ENCODE measurements around the gene IL24.
A peak's percentile ranks its signal among the peaks of the same experiment; 100 is the strongest.

IL24 gene

DNA sequence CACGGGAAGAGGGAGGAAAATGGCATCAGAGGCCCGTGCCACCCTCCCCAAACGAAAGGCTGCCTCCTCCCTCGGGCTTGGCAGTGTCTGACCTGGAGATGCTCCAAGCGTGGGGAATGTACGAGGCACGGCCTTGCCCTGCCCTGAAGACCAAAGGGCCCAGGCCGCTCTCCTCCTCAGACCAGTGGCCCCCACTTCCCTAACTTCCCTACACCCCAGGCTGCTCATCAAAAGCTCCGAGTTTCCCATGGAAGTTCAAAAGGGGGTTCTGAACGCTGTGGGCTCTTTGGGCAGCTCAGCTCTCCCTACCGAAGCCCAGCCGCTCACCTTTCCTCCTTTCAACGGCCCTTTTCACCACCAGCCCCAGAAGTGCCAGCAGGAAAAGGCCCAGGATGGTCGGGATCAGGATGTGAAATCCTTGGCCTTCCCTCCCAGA lies 12.7 kb downstream of the IL24 start:
- no peak for DNase-seq (ENCODE audit: extremely low read depth, insufficient read length)
- Histone ChIP-seq H3K4me3 (replicated peaks; ENCODE audit: low read depth, low read length) (no peak overlapping the region), H3K27me3 (replicated peaks; ENCODE audit: control insufficient read depth, insufficient read depth, low read length) (no peaks in the 10 kb centered on the region), H3K36me3 (ENCODE audit: control insufficient read depth, insufficient read depth, low read length) (peaks cover 46% of the 10 kb centered on the region)
- TF ChIP-seq CTCF (IDR thresholded peaks at IDR 0.05; ENCODE audit: insufficient read depth, low read length, poor library complexity, severe bottlenecking), result no peak

DNA sequence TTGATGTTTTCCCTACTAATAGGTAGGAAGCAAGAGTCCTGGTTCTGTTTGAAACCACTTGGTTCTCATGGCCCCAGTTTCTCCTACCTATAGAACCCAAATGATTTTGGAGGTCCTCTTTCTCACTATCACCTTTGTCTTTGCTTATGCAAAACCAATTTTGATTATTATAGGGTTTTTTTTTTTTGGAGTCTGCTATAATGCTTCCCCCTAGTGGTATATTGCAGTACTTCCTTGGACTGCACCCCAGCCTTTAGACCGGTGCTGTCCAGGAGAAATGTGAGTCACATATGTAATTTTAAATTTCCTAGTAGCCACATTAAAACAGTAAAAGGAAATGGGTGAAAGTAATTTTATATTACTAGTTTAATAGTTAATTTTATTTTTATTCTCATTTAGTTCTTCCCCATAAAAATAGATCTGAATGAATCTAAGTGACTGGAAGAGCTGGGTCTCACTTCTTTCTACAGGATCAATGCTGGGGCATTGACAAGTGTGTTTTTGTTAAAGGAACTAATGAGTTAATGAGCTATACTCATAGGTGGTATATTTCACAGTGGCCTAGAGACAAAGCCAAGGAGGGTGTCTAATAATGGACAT lies 13.9 kb downstream of the IL24 start:
- H3K36me3 ChIP-seq (ENCODE audit: control insufficient read depth, insufficient read depth, low read length), result peaks cover 44% of the 10 kb centered on the region
- TF ChIP-seq CTCF (IDR thresholded peaks at IDR 0.05; ENCODE audit: insufficient read depth, low read length, poor library complexity, severe bottlenecking), result peak; percentile 66
- no peak overlapping the region for H3K4me3 ChIP-seq (replicated peaks; ENCODE audit: low read depth, low read length)
- no peaks in the 10 kb centered on the region for H3K27me3 ChIP-seq (replicated peaks; ENCODE audit: control insufficient read depth, insufficient read depth, low read length)
- no peak for DNase-seq (ENCODE audit: extremely low read depth, insufficient read length)

- H3K27me3 ChIP-seq (replicated peaks; ENCODE audit: control insufficient read depth, insufficient read depth, low read length), result no peaks in the 10 kb centered on the region
- peaks cover 40% of the 10 kb centered on the region for H3K36me3 ChIP-seq (ENCODE audit: control insufficient read depth, insufficient read depth, low read length)
Observed at GRCh38 chr1:206912445-206913095, 15.3 kb downstream of the IL24 start.

GRCh38 chr1:206913766-206914537 lies 16.7 kb downstream of the IL24 start:
- DNase-seq (ENCODE audit: extremely low read depth, insufficient read length), result no peak
- TF ChIP-seq CTCF (IDR thresholded peaks at IDR 0.05; ENCODE audit: insufficient read depth, low read length, poor library complexity, severe bottlenecking), result no peak
- Histone ChIP-seq H3K36me3 (ENCODE audit: control insufficient read depth, insufficient read depth, low read length) (peaks cover 35% of the 10 kb centered on the region), H3K27me3 (replicated peaks; ENCODE audit: control insufficient read depth, insufficient read depth, low read length) (no peaks in the 10 kb centered on the region), H3K4me3 (replicated peaks; ENCODE audit: low read depth, low read length) (no peak overlapping the region)

More at GRCh38 chr1:206912445-206913095, 15.3 kb downstream of the IL24 start:
- TF ChIP-seq CTCF (IDR thresholded peaks at IDR 0.05; ENCODE audit: insufficient read depth, low read length, poor library complexity, severe bottlenecking), result peak; percentile 77
- H3K4me3 ChIP-seq (replicated peaks; ENCODE audit: low read depth, low read length), result no peak overlapping the region
- no peak for DNase-seq (ENCODE audit: extremely low read depth, insufficient read length)

GRCh38 chr1:206915030-206915735 lies 17.9 kb downstream of the IL24 start:
- H3K36me3 ChIP-seq (ENCODE audit: control insufficient read depth, insufficient read depth, low read length), result peaks cover 26% of the 10 kb centered on the region
- TF ChIP-seq CTCF (IDR thresholded peaks at IDR 0.05; ENCODE audit: insufficient read depth, low read length, poor library complexity, severe bottlenecking), result no peak
- H3K4me3 ChIP-seq (replicated peaks; ENCODE audit: low read depth, low read length), result no peak overlapping the region
- H3K27me3 ChIP-seq (replicated peaks; ENCODE audit: control insufficient read depth, insufficient read depth, low read length), result no peaks in the 10 kb centered on the region
- DNase-seq (ENCODE audit: extremely low read depth, insufficient read length), result no peak

Data from GM06990 (cell line).